Measurements from ENCODE around the gene TRAK2. TPM values are rescaled to one million over a fixed set of nuclear protein-coding genes. Genes with fewer than 3 reads are reported as not detected.

Gene TRAK2
- total and polyA plus RNA-seq, 2 donors (not counting 3 experiments of a cell fraction or from before 2014, with no cell fraction given) = 9.7 to 35.7 TPM

DNA sequence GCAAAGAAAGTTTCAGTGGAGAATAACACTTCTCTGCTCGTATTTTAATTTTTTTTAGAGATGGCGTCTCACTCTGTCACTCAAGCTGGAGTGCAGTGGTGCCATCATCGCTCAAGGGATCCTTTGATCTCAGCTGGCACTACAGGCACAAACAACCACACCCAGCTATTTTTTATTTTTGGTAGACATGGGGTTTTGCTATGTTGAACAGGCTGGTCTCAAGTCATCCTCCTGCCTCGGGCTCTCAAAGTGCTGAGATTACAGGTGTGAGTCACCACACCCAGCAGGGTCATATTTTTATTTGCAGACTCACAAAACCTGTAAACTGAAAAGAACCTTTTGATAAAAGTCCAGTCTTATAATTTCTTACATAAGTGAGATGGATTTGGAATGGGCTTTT is 2.6 kb downstream of the TRAK2 start:
- Histone ChIP-seq H3K27me3 (ENCODE audit: control insufficient read depth in 2 of 2, insufficient read depth in 2 of 2, low read length in 2 of 2) (no peaks in the 10 kb centered on the region), H3K27ac (ENCODE audit: insufficient read depth, low read depth, low read length) (no peak overlapping the region), H3K9me3 (replicated peaks; ENCODE audit: control insufficient read depth, insufficient read depth, low read length) (no peaks in the 10 kb centered on the region), H3K4me1 (ENCODE audit: control insufficient read depth, extremely low read depth, insufficient read depth, low read length) (peaks cover 7% of the 10 kb centered on the region), H2AFZ (ENCODE audit: low read depth, low read length) (no peak overlapping the region), H3K4me2 (ENCODE audit: insufficient read depth, low read length) (no peak overlapping the region), H3K79me2 (ENCODE audit: control insufficient read depth, insufficient read depth, low read length) (peaks cover 19% of the 10 kb centered on the region), H3K36me3 (ENCODE audit: control insufficient read depth in 2 of 2, extremely low read depth in 1 of 2, insufficient read depth in 2 of 2, low read length in 2 of 2) (no peaks in the 10 kb centered on the region), H3K4me3 (replicated peaks in 1 of 3; ENCODE audit: insufficient read depth in 1 of 3, low read depth in 1 of 3, low read length in 3 of 3) (no peak overlapping the region), H3K9me1 (replicated peaks; ENCODE audit: control insufficient read depth, extremely low read depth, insufficient read depth, low read length) (no peaks in the 10 kb centered on the region), H4K20me1 (replicated peaks; ENCODE audit: control insufficient read depth, extremely low read depth, insufficient read depth, low read length) (no peaks in the 10 kb centered on the region), H3K9ac (replicated peaks; ENCODE audit: extremely low read depth, insufficient read depth, low read length) (no peak overlapping the region)
- dilution Hi-C loops (cut with MboI; ENCODE audit: extremely low pct_ligation_motif_present, low sequenced_read_pairs) = no loop called here
- BruUV-seq (replicated peaks) = no TSS peak
- intact Hi-C loops (cut with micrococcal nuclease) = no loop called here
- DNase-seq (ENCODE audit: low read depth, low spot score) (no peak), FAIRE-seq (no peak)
- TF ChIP-seq POLR2AphosphoS5 (IDR thresholded peaks at IDR 0.05; ENCODE audit: insufficient read depth, low read depth, low read length) = no peak
- TF ChIP-seq FOS (IDR thresholded peaks at IDR 0.05; ENCODE audit: borderline replicate concordance, insufficient read depth, low read length) = no peak
- TF ChIP-seq POLR2A (IDR thresholded peaks at IDR 0.05; ENCODE audit: low read depth, low read length) = no peak
- TF ChIP-seq, protein P1, sequence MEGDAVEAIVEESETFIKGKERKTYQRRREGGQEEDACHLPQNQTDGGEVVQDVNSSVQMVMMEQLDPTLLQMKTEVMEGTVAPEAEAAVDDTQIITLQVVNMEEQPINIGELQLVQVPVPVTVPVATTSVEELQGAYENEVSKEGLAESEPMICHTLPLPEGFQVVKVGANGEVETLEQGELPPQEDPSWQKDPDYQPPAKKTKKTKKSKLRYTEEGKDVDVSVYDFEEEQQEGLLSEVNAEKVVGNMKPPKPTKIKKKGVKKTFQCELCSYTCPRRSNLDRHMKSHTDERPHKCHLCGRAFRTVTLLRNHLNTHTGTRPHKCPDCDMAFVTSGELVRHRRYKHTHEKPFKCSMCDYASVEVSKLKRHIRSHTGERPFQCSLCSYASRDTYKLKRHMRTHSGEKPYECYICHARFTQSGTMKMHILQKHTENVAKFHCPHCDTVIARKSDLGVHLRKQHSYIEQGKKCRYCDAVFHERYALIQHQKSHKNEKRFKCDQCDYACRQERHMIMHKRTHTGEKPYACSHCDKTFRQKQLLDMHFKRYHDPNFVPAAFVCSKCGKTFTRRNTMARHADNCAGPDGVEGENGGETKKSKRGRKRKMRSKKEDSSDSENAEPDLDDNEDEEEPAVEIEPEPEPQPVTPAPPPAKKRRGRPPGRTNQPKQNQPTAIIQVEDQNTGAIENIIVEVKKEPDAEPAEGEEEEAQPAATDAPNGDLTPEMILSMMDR (IDR thresholded peaks at IDR 0.05; ENCODE audit: extremely low read depth in 1 of 2, insufficient read depth in 1 of 2, low read depth in 1 of 2, low read length in 2 of 2) = no peak
- no peak for TF ChIP-seq JUN (IDR thresholded peaks at IDR 0.05; ENCODE audit: borderline replicate concordance, insufficient read depth, insufficient read length, low read depth)
- TF ChIP-seq MYC (IDR thresholded peaks at IDR 0.05; ENCODE audit: low read depth, low read length) = no peak
- TF ChIP-seq, protein P2, sequence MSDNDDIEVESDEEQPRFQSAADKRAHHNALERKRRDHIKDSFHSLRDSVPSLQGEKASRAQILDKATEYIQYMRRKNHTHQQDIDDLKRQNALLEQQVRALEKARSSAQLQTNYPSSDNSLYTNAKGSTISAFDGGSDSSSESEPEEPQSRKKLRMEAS (IDR thresholded peaks at IDR 0.05; ENCODE audit: insufficient read depth, insufficient read length) = no peak
- TF ChIP-seq GATA2 (IDR thresholded peaks at IDR 0.05; ENCODE audit: insufficient read depth, insufficient read length, low read depth, low read length) = no peak
- no peak for TF ChIP-seq EZH2 (IDR thresholded peaks at IDR 0.05; ENCODE audit: borderline replicate concordance, low read depth, low read length, severe bottlenecking)
- ChIA-PET CTCF (no interaction called here), POLR2A (interaction anchor here (1.2 kb wide), 1 partner anchor 103 kb away, joined by 5 read pairs; no protein-coding TSS in a partner anchor)

Data from endothelial cell of umbilical vein (primary cell).